Measurements from ENCODE around the gene ZNF701. TPM values are rescaled to one million over a fixed set of nuclear protein-coding genes. Genes with fewer than 3 reads are reported as not detected.
"Not testable (repeated sequence)": the region's sequence is repeated elsewhere in the genome, so short reads cannot be mapped to it uniquely, and the experiment has no call there.

ZNF701 gene
- total RNA-seq, 1 donor from 2014 or later: 15.6 TPM

DNA sequence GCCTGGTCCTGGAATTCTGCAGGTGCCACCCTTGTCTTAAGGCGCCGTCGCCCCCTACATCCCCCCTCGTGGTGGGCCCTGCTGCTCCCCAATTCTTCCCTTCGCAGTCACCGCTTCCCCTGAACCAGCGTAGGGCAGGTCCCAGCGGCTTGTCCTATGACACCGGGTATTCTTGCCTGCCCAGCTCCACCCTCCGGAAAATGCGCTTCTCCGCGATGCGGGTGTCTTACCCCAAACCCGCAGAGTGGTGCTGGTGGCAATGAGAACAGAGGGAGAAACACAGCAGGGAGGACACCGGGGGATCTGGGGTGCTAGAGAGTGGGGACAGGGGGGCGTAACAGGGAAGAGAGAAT, 33.7 kb upstream of the ZNF701 start:
- Mint-ChIP-seq H3K27ac (ENCODE audit: unreplicated experiment) (peak overlapping the region; percentile 89), H3K9me3 (ENCODE audit: unreplicated experiment) (peaks cover 5% of the 10 kb centered on the region), H3K4me1 (ENCODE audit: unreplicated experiment) (peaks cover 18% of the 10 kb centered on the region), H3K4me3 (ENCODE audit: unreplicated experiment) (peak overlapping the region; percentile 88), H3K36me3 (ENCODE audit: unreplicated experiment) (peaks cover 33% of the 10 kb centered on the region), H3K27me3 (ENCODE audit: unreplicated experiment) (no peaks in the 10 kb centered on the region)
- no peak for DNase-seq (ENCODE audit: extremely low spot score, unreplicated experiment)
- TF ChIP-seq, protein P1, sequence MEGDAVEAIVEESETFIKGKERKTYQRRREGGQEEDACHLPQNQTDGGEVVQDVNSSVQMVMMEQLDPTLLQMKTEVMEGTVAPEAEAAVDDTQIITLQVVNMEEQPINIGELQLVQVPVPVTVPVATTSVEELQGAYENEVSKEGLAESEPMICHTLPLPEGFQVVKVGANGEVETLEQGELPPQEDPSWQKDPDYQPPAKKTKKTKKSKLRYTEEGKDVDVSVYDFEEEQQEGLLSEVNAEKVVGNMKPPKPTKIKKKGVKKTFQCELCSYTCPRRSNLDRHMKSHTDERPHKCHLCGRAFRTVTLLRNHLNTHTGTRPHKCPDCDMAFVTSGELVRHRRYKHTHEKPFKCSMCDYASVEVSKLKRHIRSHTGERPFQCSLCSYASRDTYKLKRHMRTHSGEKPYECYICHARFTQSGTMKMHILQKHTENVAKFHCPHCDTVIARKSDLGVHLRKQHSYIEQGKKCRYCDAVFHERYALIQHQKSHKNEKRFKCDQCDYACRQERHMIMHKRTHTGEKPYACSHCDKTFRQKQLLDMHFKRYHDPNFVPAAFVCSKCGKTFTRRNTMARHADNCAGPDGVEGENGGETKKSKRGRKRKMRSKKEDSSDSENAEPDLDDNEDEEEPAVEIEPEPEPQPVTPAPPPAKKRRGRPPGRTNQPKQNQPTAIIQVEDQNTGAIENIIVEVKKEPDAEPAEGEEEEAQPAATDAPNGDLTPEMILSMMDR (IDR thresholded peaks at IDR 0.05): no peak

DNA sequence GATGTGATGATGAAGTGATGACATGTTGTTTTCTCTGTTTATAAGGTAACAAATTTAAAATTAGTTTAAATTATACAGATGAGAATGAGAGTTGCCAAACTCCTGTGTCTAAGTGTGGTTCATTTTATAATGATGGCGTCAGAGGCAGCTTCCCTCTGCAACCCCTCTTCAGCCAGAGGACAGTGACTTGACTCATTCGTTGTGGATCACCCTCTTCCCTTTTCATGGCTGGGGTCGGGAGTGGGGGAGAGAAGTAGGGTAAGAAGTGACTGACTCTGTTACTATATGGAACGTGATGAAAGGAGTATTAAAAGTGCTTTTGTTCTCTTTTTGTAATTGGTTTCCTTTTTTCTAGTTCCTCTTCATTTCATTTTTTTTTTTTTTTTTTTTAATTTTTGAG, 31.3 kb upstream of the ZNF701 start:
- not testable (repeated sequence) for H3K4me3 Mint-ChIP-seq (ENCODE audit: unreplicated experiment); H3K27me3 Mint-ChIP-seq (ENCODE audit: unreplicated experiment); H3K27ac Mint-ChIP-seq (ENCODE audit: unreplicated experiment); DNase-seq (ENCODE audit: extremely low spot score, unreplicated experiment)
- peaks cover 18% of the 10 kb centered on the region for H3K4me1 Mint-ChIP-seq (ENCODE audit: unreplicated experiment)
- peaks cover 38% of the 10 kb centered on the region for H3K36me3 Mint-ChIP-seq (ENCODE audit: unreplicated experiment)
- peaks cover 11% of the 10 kb centered on the region for H3K9me3 Mint-ChIP-seq (ENCODE audit: unreplicated experiment)

DNA sequence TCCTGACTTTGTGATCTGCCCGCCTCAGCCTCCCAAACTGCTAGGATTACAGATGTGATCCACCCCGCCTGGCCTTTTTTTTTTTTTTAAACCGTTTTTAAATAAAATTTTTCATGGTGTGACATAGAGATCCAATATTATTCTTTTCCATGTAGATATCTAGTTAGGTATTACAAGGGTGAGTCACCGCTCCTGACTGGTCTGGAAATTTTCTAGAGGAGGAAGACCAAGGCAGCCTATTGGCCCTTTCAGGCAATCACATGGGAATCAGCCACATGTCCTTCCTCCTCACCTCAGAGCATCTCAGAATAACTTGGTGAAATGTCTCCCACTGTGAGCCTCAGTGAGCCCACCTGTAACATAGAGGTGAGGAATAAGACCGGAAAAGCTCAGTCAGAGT, 28.9 kb upstream of the ZNF701 start:
- DNase-seq (ENCODE audit: extremely low spot score, unreplicated experiment); H3K4me1 Mint-ChIP-seq (ENCODE audit: unreplicated experiment); H3K4me3 Mint-ChIP-seq (ENCODE audit: unreplicated experiment); H3K27ac Mint-ChIP-seq (ENCODE audit: unreplicated experiment); H3K27me3 Mint-ChIP-seq (ENCODE audit: unreplicated experiment): not testable (repeated sequence)
- peaks cover 50% of the 10 kb centered on the region for H3K36me3 Mint-ChIP-seq (ENCODE audit: unreplicated experiment)
- peaks cover 18% of the 10 kb centered on the region for H3K9me3 Mint-ChIP-seq (ENCODE audit: unreplicated experiment)

DNA sequence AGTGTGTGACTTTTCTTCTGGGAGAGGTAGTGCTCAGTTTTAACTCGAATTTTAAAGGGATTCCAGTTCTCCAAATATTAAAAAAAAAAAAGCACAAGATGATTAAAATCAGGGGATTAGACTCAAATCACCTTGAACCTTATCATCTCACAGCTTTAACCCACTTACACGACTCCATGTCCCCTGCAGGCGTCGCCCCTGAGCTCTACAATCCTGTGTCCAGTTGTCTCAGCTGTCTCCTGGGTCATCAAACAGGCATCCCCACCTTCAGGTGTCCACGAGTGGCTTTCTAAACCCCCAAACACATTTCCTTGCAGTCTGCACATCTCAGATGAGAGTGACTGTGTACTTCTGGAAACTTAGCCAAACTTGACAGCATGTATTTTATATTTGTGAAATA, 28.5 kb upstream of the ZNF701 start:
- H3K36me3 Mint-ChIP-seq (ENCODE audit: unreplicated experiment): peaks cover 53% of the 10 kb centered on the region

DNA sequence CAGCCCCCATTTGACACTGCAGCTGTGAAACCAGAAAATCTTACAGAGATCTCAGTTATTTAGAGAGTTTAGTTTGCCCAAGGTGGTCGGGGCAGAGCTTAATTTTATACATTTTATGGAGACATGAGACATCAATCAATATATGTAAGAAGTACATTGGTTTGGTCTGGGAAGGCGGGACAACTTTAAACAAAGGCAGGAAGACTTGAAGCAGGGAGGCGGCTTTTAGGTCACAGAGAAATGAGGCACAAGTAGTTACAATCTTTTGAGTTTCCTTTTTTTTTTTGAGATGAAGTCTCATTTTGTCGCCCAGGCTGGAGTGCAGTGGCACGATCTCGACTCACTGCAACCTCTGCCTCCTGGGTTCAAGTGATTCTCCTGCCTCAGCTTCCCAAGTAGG, 27.5 kb upstream of the ZNF701 start:
- not testable (repeated sequence) for H3K4me1 Mint-ChIP-seq (ENCODE audit: unreplicated experiment); H3K27ac Mint-ChIP-seq (ENCODE audit: unreplicated experiment); H3K27me3 Mint-ChIP-seq (ENCODE audit: unreplicated experiment); H3K4me3 Mint-ChIP-seq (ENCODE audit: unreplicated experiment); DNase-seq (ENCODE audit: extremely low spot score, unreplicated experiment)
- Mint-ChIP-seq H3K36me3 (ENCODE audit: unreplicated experiment) (peaks cover 62% of the 10 kb centered on the region), H3K9me3 (ENCODE audit: unreplicated experiment) (peaks cover 18% of the 10 kb centered on the region)

More for the DNA sequence above, 28.5 kb upstream of the ZNF701 start:
- Mint-ChIP-seq H3K27me3 (ENCODE audit: unreplicated experiment) (no peaks in the 10 kb centered on the region), H3K4me1 (ENCODE audit: unreplicated experiment) (peaks cover 2% of the 10 kb centered on the region), H3K27ac (ENCODE audit: unreplicated experiment) (no peak overlapping the region), H3K9me3 (ENCODE audit: unreplicated experiment) (peaks cover 18% of the 10 kb centered on the region), H3K4me3 (ENCODE audit: unreplicated experiment) (no peak overlapping the region)
- TF ChIP-seq, protein P1 (IDR thresholded peaks at IDR 0.05): no peak
- no peak for DNase-seq (ENCODE audit: extremely low spot score, unreplicated experiment)

DNA sequence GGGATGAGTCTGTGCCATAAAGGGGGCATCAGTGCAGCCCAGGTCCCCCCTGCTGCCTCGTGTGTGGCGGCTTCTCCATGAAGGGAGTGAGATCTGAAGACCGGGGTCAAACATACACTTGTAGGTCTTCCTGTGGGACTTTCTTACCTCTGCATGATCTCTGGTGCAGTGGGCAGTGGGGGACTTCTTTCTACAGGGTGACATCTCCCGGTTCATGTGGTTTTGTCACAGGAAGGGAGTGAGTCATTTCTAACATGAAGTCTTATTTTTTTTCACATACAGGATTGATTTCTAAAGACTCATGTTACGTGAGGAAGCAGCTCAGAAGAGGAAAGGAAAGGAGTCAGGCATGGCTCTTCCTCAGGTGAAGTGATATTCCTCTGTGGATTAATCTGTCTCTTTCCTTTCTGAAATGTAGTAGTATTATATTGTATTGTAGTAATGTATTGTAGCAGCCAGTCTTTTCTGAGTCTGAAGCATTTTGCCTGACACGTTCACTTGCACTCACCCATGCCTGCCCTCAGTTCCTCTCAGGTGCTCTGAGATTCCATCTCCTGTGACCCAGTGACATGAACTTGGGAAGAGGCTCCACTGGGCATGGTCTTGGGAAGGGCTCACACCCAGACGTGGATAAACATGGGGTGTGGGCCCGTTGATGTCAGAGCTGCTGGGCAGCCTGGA, 27.0 kb upstream of the ZNF701 start:
- H3K36me3 Mint-ChIP-seq (ENCODE audit: unreplicated experiment): peaks cover 68% of the 10 kb centered on the region
- H3K4me3 Mint-ChIP-seq (ENCODE audit: unreplicated experiment): no peak overlapping the region
- H3K27ac Mint-ChIP-seq (ENCODE audit: unreplicated experiment): no peak overlapping the region
- DNase-seq (ENCODE audit: extremely low spot score, unreplicated experiment): no peak
- H3K4me1 Mint-ChIP-seq (ENCODE audit: unreplicated experiment): no peaks in the 10 kb centered on the region
- H3K27me3 Mint-ChIP-seq (ENCODE audit: unreplicated experiment): no peaks in the 10 kb centered on the region
- H3K9me3 Mint-ChIP-seq (ENCODE audit: unreplicated experiment): peaks cover 18% of the 10 kb centered on the region
- TF ChIP-seq, protein P1 (IDR thresholded peaks at IDR 0.05): no peak

Measured in osteocyte (in vitro differentiated cells).